Astrocyte of the spinal cord (primary cell): ENCODE data around the gene MMP24OS.
A peak's percentile ranks its signal among the peaks of the same experiment; 100 is the strongest.

Experiments used
- DNase-seq: peaks from one replicate; pipeline ENCODE4 v3.0.0; 2011; ENCODE audit warnings: low read depth, low spot score
- H3K4me3 ChIP-seq: 2 replicates; pipeline ENCODE4 v1.5.1; 2011; ENCODE audit warnings: low read depth, mild to moderate bottlenecking, low read length, moderate library complexity
- CTCF ChIP-seq: IDR thresholded peaks from 2 replicates; pipeline ENCODE4 v1.5.1; 2012; ENCODE audit warnings: low read depth, mild to moderate bottlenecking, low read length, inconsistent platforms
- in situ Hi-C: cut with HindIII; loops from 2 replicates; pipeline ENCODE4 v1.10.0; 2017; ENCODE audit warnings: low sequenced_read_pairs

The MMP24OS gene

GRCh38 chr20:35286077-35286898 lies 8.4 kb upstream of the MMP24OS start:
- no peak overlapping the region for H3K4me3 ChIP-seq
- in situ Hi-C loops = no loop called here
- TF ChIP-seq CTCF = no peak
- no peak for DNase-seq

GRCh38 chr20:35285806-35286076 lies 7.8 kb upstream of the MMP24OS start:
- DNase-seq = no peak
- no peak overlapping the region for H3K4me3 ChIP-seq
- TF ChIP-seq CTCF = no peak
- in situ Hi-C loops = no loop called here

GRCh38 chr20:35284992-35285805 lies 7.3 kb upstream of the MMP24OS start:
- no peak for DNase-seq
- in situ Hi-C loops = no loop called here
- TF ChIP-seq CTCF = no peak
- peak overlapping the region; percentile 91 for H3K4me3 ChIP-seq

DNA sequence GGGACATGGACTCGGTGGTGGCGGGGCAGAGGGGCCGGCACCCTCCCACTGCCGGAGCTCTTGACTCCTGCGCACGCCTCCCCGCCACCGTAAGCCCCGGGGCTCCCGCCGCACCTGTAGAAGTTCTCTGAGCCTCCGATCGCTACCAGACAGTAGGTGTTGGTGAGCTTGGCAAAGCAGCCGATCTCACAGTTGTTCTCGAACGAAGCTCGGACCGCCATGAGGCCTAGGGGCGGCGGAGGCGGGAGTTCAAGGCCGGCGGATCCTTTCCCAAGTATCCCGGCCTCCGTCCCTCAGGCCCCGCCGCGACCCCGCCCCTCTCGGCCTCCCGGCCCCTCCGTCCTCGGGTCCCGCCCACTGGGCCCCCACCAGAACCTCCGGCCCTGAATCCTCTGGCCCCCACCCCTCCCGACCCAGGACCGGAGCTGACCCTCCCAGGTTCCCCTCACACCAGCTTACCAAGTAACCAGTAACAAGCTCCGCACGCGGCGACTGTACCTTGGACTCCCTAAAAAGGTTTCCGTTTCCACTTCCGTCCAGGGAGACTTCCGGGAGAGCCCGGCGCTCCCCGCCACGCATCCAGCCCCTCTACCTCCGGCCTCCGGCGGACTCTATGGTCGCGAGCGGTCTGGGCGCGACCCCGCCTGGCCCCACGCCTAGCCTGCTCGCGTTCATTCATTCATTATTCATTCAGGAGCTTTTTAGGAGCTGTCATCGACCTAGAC lies 6.5 kb upstream of the MMP24OS start, which contains the start of gene EIF6:
Gene EIF6 (minus strand): TSS at position 506 of the 725 bp plus-strand sequence. CDS start 285 bp downstream, at position 221.
- in situ Hi-C loops = no loop called here
- H3K4me3 ChIP-seq = peak within 1 kb of the TSS; percentile 91
- DNase-seq = peak; percentile 89
- no peak for TF ChIP-seq CTCF

- in situ Hi-C loops = no loop called here
- no peak for TF ChIP-seq CTCF
- peak overlapping the region; percentile 91 for H3K4me3 ChIP-seq
- DNase-seq = no peak
These were observed 5.7 kb upstream of the MMP24OS start for GRCh38 chr20:35283441-35284266.
